ENCODE data around the gene PRDM16. TPM values are rescaled to one million over a fixed set of nuclear protein-coding genes. Genes with fewer than 3 reads are reported as not detected.

Gene PRDM16
- total and polyA plus RNA-seq, 2 of the 13 experiments (the other 11 are each of a cell fraction or from before 2014, with no cell fraction given), result 0.15 to 0.81 TPM

DNA sequence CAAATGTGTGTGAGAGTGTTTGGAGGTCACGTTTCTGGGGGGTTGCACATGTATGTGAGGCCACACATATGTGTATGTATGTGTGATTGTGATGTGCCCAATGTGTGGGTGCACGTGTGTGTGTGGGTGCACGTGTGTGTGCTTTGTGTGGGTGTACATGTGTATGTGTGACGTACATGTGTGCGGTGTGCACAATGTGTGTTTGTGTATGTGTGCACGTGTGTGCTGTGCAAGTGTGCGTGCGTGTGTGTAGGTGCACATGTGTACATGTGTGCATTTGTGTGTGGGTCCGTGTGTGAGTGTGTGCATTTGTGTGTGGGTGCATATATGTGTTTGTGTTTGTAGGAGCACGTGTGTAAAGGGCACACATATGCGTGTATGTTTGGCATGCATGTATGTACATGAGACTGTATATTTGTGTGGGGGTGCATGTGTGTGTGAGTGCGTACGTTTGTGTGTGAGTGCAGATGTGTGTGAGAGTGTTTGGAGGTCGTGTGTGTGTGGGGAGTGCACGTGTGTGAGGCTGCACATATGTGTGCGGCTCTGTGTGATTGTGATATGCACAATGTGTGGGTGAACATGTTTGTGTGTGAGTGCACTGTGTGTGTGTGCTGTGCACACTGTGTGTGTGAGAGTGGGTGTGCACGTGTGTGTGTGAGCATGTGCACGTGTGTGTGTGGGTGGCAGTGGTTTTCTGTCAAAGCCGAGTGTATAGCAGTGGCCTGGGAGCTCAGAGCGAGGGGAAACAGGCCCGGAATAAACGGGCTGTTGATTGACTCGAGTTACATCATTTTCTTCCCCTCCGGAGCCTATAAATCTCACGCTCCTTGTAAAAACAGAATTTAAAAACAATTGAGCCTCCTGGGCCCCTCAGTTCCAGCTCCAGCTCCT, 252.8 kb downstream of the PRDM16 start (continued):
- no peak for TF ChIP-seq TSC22D2 (CRISPR knock-in tag; IDR thresholded peaks at IDR 0.05; ENCODE audit: borderline replicate concordance)
- TF ChIP-seq MIXL1 (CRISPR knock-in tag; IDR thresholded peaks at IDR 0.05), result 0 out of 2 replicates have a peak, but pooled peaks have one; percentile 38
- TF ChIP-seq SALL2 (CRISPR knock-in tag; IDR thresholded peaks at IDR 0.05), result no peak
- TF ChIP-seq ZNF446 (CRISPR knock-in tag; IDR thresholded peaks at IDR 0.05), result no peak
- no peak for TF ChIP-seq KDM6A (CRISPR knock-in tag; IDR thresholded peaks at IDR 0.05; ENCODE audit: low read depth)
- TF ChIP-seq TGIF2 (CRISPR knock-in tag; IDR thresholded peaks at IDR 0.05), result no peak
- no peak for TF ChIP-seq SNRNP70 (IDR thresholded peaks at IDR 0.05; ENCODE audit: low read depth, low read length)
- no peak for TF ChIP-seq ZNF30 (CRISPR knock-in tag; IDR thresholded peaks at IDR 0.05)
- no peak for TF ChIP-seq NFAT5 (CRISPR knock-in tag; IDR thresholded peaks at IDR 0.05)
- TF ChIP-seq, protein P1, sequence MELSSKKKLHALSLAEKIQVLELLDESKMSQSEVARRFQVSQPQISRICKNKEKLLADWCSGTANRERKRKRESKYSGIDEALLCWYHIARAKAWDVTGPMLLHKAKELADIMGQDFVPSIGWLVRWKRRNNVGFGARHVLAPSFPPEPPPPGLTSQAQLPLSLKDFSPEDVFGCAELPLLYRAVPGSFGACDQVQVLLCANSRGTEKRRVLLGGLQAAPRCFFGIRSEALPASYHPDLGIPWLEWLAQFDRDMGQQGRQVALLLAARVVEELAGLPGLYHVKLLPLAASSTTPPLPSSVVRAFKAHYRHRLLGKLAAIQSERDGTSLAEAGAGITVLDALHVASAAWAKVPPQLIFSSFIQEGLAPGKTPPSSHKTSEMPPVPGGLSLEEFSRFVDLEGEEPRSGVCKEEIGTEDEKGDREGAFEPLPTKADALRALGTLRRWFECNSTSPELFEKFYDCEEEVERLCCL (CRISPR knock-in tag; IDR thresholded peaks at IDR 0.05; ENCODE audit: borderline replicate concordance), result no peak
- no peak for TF ChIP-seq ZFY (CRISPR knock-in tag; IDR thresholded peaks at IDR 0.05)
- TF ChIP-seq DR1 (CRISPR knock-in tag; IDR thresholded peaks at IDR 0.05), result no peak
- TF ChIP-seq ZSCAN31 (CRISPR knock-in tag; IDR thresholded peaks at IDR 0.05; ENCODE audit: low read depth), result no peak
- no peak for TF ChIP-seq ZNF263 (CRISPR knock-in tag; IDR thresholded peaks at IDR 0.05)
- TF ChIP-seq RAD21 (CRISPR knock-in tag; IDR thresholded peaks at IDR 0.05), result no peak
- TF ChIP-seq, protein P2, sequence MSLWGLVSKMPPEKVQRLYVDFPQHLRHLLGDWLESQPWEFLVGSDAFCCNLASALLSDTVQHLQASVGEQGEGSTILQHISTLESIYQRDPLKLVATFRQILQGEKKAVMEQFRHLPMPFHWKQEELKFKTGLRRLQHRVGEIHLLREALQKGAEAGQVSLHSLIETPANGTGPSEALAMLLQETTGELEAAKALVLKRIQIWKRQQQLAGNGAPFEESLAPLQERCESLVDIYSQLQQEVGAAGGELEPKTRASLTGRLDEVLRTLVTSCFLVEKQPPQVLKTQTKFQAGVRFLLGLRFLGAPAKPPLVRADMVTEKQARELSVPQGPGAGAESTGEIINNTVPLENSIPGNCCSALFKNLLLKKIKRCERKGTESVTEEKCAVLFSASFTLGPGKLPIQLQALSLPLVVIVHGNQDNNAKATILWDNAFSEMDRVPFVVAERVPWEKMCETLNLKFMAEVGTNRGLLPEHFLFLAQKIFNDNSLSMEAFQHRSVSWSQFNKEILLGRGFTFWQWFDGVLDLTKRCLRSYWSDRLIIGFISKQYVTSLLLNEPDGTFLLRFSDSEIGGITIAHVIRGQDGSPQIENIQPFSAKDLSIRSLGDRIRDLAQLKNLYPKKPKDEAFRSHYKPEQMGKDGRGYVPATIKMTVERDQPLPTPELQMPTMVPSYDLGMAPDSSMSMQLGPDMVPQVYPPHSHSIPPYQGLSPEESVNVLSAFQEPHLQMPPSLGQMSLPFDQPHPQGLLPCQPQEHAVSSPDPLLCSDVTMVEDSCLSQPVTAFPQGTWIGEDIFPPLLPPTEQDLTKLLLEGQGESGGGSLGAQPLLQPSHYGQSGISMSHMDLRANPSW (CRISPR knock-in tag; IDR thresholded peaks at IDR 0.05; ENCODE audit: borderline replicate concordance), result no peak
- TF ChIP-seq TRAFD1 (CRISPR knock-in tag; IDR thresholded peaks at IDR 0.05; ENCODE audit: borderline replicate concordance), result no peak
- no peak for TF ChIP-seq ZNF629 (CRISPR knock-in tag; conservative IDR thresholded peaks at IDR 0.05)
- no peak for TF ChIP-seq ZNF879 (CRISPR knock-in tag; IDR thresholded peaks at IDR 0.05)
